ENCODE results near the gene SLC25A39. TPM values are rescaled to one million over a fixed set of nuclear protein-coding genes. Genes with fewer than 3 reads are reported as not detected.

Gene SLC25A39
- total and polyA plus RNA-seq, 11 donors = 37.2 to 96.0 (median 55.2) TPM

- intact Hi-C loops (cut with DNase I) = no loop called here
- Histone ChIP-seq H3K4me1 (no peaks in the 10 kb centered on the region), H3K27ac (no peak overlapping the region), H3K36me3 (no peaks in the 10 kb centered on the region), H3K9me3 (no peaks in the 10 kb centered on the region), H3K4me3 (no peak overlapping the region), H3K27me3 (peaks cover 0 to 9% (median 0%) of the 10 kb centered on the region in 9 donors)
- DNase-seq = no peak
- TF ChIP-seq POLR2A (IDR thresholded peaks at IDR 0.05) (no peak), CTCF (IDR thresholded peaks at IDR 0.05) (no peak)
- WGBS, 4 donors = 74 to 91% (median 82%) methylated on average over 3 of the region's 3 CpGs
- ATAC-seq = no peak
Measured at GRCh38 chr17:44297975-44298374, 26.6 kb downstream of the SLC25A39 start.

GRCh38 chr17:44293509-44294226 lies 31.0 kb downstream of the SLC25A39 start:
- peaks cover 0 to 6% (median 0%) of the 10 kb centered on the region in 9 donors for H3K27me3 ChIP-seq
- DNase-seq (no peak), ATAC-seq (no peak)
- no peak overlapping the region for H3K27ac ChIP-seq
- no peak for TF ChIP-seq CTCF (IDR thresholded peaks at IDR 0.05)
- no peak for TF ChIP-seq POLR2A (IDR thresholded peaks at IDR 0.05)
- H3K4me3 ChIP-seq = no peak overlapping the region
- no peaks in the 10 kb centered on the region for H3K9me3 ChIP-seq
- intact Hi-C loops (cut with DNase I) = no loop called here
- no peaks in the 10 kb centered on the region for H3K36me3 ChIP-seq
- H3K4me1 ChIP-seq = no peaks in the 10 kb centered on the region
- 83 to 92% (median 85%) methylated on average over 9 of the region's 9 CpGs for WGBS, 4 donors

GRCh38 chr17:44287651-44288050 lies 37.0 kb downstream of the SLC25A39 start:
- WGBS, 4 donors = 74 to 81% (median 78%) methylated on average over 8 of the region's 8 CpGs
- H3K4me1 ChIP-seq = peaks cover 0 to 4% (median 0%) of the 10 kb centered on the region in 12 donors
- peaks cover 0 to 5% (median 0%) of the 10 kb centered on the region in 9 donors for H3K27me3 ChIP-seq
- no peak overlapping the region for H3K4me3 ChIP-seq
- DNase-seq (no peak), ATAC-seq (no peak)
- H3K9me3 ChIP-seq = no peaks in the 10 kb centered on the region
- intact Hi-C loops (cut with DNase I) = no loop called here
- TF ChIP-seq CTCF (IDR thresholded peaks at IDR 0.05) (no peak), POLR2A (IDR thresholded peaks at IDR 0.05) (no peak)
- no peak overlapping the region for H3K27ac ChIP-seq
- no peaks in the 10 kb centered on the region for H3K36me3 ChIP-seq

GRCh38 chr17:44284024-44284400 lies 40.6 kb downstream of the SLC25A39 start:
- WGBS, 4 donors = 95 to 100% (median 96%) methylated on average over 4 of the region's 4 CpGs
- intact Hi-C loops (cut with DNase I) = no loop called here
- Histone ChIP-seq H3K27me3 (no peaks in the 10 kb centered on the region), H3K27ac (no peak overlapping the region), H3K4me1 (peaks cover 0 to 21% (median 15%) of the 10 kb centered on the region in 12 donors), H3K36me3 (no peaks in the 10 kb centered on the region), H3K4me3 (no peak overlapping the region), H3K9me3 (no peaks in the 10 kb centered on the region)
- DNase-seq = no peak
- no peak for ATAC-seq
- no peak for TF ChIP-seq CTCF (IDR thresholded peaks at IDR 0.05)

Data from heart left ventricle (tissue), 16 donors.